Measurements from ENCODE around the gene INF2. TPM values are rescaled to one million over a fixed set of nuclear protein-coding genes. Genes with fewer than 3 reads are reported as not detected.

INF2 gene
- total and polyA plus RNA-seq, 2 experiments from 2014 or later: 36.7 to 75.5 TPM

DNA sequence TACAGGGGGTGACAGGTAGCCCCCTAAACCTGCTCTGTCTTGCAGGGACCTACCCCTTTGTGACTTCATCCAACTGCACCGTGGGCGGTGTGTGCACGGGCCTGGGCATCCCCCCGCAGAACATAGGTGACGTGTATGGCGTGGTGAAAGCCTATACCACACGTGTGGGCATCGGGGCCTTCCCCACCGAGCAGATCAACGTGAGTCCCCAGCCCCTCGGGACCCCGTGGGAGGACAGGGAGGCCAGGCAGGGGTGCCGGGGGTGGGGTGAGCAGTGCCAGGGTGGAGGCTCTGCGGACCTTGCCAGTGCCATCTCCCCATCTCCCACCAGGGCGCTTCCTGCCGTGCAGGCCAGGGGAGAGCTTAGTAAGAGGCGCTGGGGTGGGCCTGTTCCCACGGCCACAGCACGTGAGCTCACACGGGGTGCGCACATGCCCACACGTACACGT is 52.4 kb downstream of the INF2 start:
- Histone ChIP-seq H3K27me3 (ENCODE audit: insufficient read depth) (no peaks in the 10 kb centered on the region), H3K79me2 (replicated peaks; ENCODE audit: insufficient read depth) (no peaks in the 10 kb centered on the region), H3K9me2 (ENCODE audit: insufficient read depth) (no peaks in the 10 kb centered on the region), H2AFZ (no peak overlapping the region), H3K36me3 (ENCODE audit: insufficient read depth) (no peaks in the 10 kb centered on the region), H3K4me2 (no peak overlapping the region), H4K20me1 (replicated peaks; ENCODE audit: insufficient read depth) (no peaks in the 10 kb centered on the region), H3K4me3 (no peak overlapping the region), H3K27ac (ENCODE audit: low read depth) (no peak overlapping the region), H3F3A (replicated peaks; ENCODE audit: low read depth) (no peaks in the 10 kb centered on the region), H3K4me1 (ENCODE audit: insufficient read depth) (no peaks in the 10 kb centered on the region)
- H3K27me3 Mint-ChIP-seq (ENCODE audit: insufficient read depth, low read depth, poor library complexity): peaks cover 13% of the 10 kb centered on the region
- ATAC-seq (no peak), DNase-seq (ENCODE audit: low spot score) (no peak)
- peaks cover 3% of the 10 kb centered on the region; the same call in 1 of the 3 replicates for H3K36me3 Mint-ChIP-seq (ENCODE audit: low read depth)
- no peaks in the 10 kb centered on the region for H3K9me3 Mint-ChIP-seq
- no peaks in the 10 kb centered on the region for H3K4me1 Mint-ChIP-seq
- H3K4me3 Mint-ChIP-seq: no peak overlapping the region
- TF ChIP-seq CREB1 (CRISPR knock-in tag; IDR thresholded peaks at IDR 0.05; ENCODE audit: low read depth) (no peak), POLR2AphosphoS5 (IDR thresholded peaks at IDR 0.05; ENCODE audit: low read depth) (no peak), JUNB (IDR thresholded peaks at IDR 0.05; ENCODE audit: unreplicated experiment) (no peak), NANOG (IDR thresholded peaks at IDR 0.05; ENCODE audit: borderline replicate concordance) (no peak), STAT1 (IDR thresholded peaks at IDR 0.05; ENCODE audit: unreplicated experiment) (no peak)
- TF ChIP-seq, protein P1, sequence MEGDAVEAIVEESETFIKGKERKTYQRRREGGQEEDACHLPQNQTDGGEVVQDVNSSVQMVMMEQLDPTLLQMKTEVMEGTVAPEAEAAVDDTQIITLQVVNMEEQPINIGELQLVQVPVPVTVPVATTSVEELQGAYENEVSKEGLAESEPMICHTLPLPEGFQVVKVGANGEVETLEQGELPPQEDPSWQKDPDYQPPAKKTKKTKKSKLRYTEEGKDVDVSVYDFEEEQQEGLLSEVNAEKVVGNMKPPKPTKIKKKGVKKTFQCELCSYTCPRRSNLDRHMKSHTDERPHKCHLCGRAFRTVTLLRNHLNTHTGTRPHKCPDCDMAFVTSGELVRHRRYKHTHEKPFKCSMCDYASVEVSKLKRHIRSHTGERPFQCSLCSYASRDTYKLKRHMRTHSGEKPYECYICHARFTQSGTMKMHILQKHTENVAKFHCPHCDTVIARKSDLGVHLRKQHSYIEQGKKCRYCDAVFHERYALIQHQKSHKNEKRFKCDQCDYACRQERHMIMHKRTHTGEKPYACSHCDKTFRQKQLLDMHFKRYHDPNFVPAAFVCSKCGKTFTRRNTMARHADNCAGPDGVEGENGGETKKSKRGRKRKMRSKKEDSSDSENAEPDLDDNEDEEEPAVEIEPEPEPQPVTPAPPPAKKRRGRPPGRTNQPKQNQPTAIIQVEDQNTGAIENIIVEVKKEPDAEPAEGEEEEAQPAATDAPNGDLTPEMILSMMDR (conservative IDR thresholded peaks at IDR 0.05; ENCODE audit: low read depth in 2 of 2): no peak
- TF ChIP-seq, protein P2, sequence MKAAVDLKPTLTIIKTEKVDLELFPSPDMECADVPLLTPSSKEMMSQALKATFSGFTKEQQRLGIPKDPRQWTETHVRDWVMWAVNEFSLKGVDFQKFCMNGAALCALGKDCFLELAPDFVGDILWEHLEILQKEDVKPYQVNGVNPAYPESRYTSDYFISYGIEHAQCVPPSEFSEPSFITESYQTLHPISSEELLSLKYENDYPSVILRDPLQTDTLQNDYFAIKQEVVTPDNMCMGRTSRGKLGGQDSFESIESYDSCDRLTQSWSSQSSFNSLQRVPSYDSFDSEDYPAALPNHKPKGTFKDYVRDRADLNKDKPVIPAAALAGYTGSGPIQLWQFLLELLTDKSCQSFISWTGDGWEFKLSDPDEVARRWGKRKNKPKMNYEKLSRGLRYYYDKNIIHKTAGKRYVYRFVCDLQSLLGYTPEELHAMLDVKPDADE (IDR thresholded peaks at IDR 0.05): no peak
- H3K27ac Mint-ChIP-seq: no peak overlapping the region

DNA sequence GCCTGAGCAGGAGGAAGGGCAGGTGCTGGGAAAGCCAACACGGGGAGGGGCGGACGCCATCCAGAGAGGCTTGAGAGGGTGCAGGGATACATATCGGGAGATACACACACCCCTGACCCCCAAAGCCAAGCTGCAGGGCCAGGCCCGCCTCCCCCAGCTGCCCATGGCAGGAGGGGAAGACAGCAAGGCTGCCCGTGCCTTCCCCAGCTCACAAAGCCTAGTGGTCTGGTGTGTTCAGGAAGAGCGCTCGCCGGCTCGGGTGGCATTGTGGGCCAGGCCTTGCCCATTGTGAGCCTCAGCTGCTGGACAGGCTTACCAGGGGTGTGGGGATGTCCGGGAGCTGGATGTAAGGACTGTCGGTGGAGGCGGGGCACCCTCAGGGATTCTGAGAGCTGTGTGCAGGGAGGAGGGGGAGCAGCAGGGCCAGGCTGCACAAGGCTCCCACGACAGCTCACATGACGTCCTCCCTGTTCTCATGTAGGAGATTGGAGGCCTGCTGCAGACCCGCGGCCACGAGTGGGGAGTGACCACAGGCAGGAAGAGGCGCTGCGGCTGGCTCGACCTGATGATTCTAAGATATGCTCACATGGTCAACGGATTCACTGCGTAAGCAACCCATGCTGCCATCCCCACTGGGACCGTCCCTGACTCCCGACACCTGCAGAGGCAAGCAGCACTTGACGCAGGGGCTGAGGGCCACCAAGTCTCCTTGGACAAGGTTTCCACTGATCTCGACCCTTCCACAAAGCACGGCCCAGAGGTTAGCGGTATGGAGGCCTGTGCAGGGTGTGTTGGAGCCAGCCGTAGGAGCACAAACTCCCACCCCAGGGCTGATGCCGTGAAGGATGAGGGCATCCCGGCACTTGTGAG is 53.4 kb downstream of the INF2 start:
- Mint-ChIP-seq H3K9me3 (no peaks in the 10 kb centered on the region), H3K4me3 (no peak overlapping the region), H3K27me3 (ENCODE audit: insufficient read depth, low read depth, poor library complexity) (peaks cover 14% of the 10 kb centered on the region), H3K4me1 (no peaks in the 10 kb centered on the region), H3K27ac (no peak overlapping the region), H3K36me3 (ENCODE audit: low read depth) (0 out of 3 replicates have a peak, but pooled peaks cover 3% of the 10 kb centered on the region)
- Histone ChIP-seq H4K20me1 (replicated peaks; ENCODE audit: insufficient read depth) (no peaks in the 10 kb centered on the region), H3K27ac (ENCODE audit: low read depth) (no peak overlapping the region), H3K4me3 (no peak overlapping the region), H3K36me3 (ENCODE audit: insufficient read depth) (no peaks in the 10 kb centered on the region), H3K4me2 (no peak overlapping the region), H3F3A (replicated peaks; ENCODE audit: low read depth) (no peaks in the 10 kb centered on the region), H3K9me2 (ENCODE audit: insufficient read depth) (no peaks in the 10 kb centered on the region), H3K27me3 (ENCODE audit: insufficient read depth) (no peaks in the 10 kb centered on the region), H3K79me2 (replicated peaks; ENCODE audit: insufficient read depth) (no peaks in the 10 kb centered on the region), H3K4me1 (ENCODE audit: insufficient read depth) (no peaks in the 10 kb centered on the region), H2AFZ (no peak overlapping the region)
- DNase-seq (ENCODE audit: low spot score): no peak
- ATAC-seq: no peak
- TF ChIP-seq NANOG (IDR thresholded peaks at IDR 0.05; ENCODE audit: borderline replicate concordance) (no peak), EZH2phosphoT487 (IDR thresholded peaks at IDR 0.05; ENCODE audit: unreplicated experiment) (no peak), STAT1 (IDR thresholded peaks at IDR 0.05; ENCODE audit: unreplicated experiment) (no peak), ZNF331 (CRISPR knock-in tag; IDR thresholded peaks at IDR 0.05; ENCODE audit: low read depth) (no peak), POLR2AphosphoS5 (IDR thresholded peaks at IDR 0.05; ENCODE audit: low read depth) (no peak), ZNF114 (CRISPR knock-in tag; IDR thresholded peaks at IDR 0.05) (no peak), EZH2 (IDR thresholded peaks at IDR 0.05; ENCODE audit: low read depth, unreplicated experiment) (no peak), CREB1 (CRISPR knock-in tag; IDR thresholded peaks at IDR 0.05; ENCODE audit: low read depth) (no peak), JUNB (IDR thresholded peaks at IDR 0.05; ENCODE audit: unreplicated experiment) (no peak)
- TF ChIP-seq, protein P1 (conservative IDR thresholded peaks at IDR 0.05; ENCODE audit: low read depth in 2 of 2): no peak
- TF ChIP-seq, protein P3, sequence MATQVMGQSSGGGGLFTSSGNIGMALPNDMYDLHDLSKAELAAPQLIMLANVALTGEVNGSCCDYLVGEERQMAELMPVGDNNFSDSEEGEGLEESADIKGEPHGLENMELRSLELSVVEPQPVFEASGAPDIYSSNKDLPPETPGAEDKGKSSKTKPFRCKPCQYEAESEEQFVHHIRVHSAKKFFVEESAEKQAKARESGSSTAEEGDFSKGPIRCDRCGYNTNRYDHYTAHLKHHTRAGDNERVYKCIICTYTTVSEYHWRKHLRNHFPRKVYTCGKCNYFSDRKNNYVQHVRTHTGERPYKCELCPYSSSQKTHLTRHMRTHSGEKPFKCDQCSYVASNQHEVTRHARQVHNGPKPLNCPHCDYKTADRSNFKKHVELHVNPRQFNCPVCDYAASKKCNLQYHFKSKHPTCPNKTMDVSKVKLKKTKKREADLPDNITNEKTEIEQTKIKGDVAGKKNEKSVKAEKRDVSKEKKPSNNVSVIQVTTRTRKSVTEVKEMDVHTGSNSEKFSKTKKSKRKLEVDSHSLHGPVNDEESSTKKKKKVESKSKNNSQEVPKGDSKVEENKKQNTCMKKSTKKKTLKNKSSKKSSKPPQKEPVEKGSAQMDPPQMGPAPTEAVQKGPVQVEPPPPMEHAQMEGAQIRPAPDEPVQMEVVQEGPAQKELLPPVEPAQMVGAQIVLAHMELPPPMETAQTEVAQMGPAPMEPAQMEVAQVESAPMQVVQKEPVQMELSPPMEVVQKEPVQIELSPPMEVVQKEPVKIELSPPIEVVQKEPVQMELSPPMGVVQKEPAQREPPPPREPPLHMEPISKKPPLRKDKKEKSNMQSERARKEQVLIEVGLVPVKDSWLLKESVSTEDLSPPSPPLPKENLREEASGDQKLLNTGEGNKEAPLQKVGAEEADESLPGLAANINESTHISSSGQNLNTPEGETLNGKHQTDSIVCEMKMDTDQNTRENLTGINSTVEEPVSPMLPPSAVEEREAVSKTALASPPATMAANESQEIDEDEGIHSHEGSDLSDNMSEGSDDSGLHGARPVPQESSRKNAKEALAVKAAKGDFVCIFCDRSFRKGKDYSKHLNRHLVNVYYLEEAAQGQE (IDR thresholded peaks at IDR 0.05; ENCODE audit: unreplicated experiment): no peak
